Bronchial epithelial cell (primary cell): ENCODE results near the gene UVRAG. TPM values are rescaled to one million over a fixed set of nuclear protein-coding genes. Genes with fewer than 3 reads are reported as not detected.

Experiments
- DNase-seq: peaks from one replicate; pipeline ENCODE4 v3.0.0-alpha.2; 2010; ENCODE audit warnings: low read depth
- FAIRE-seq: peaks from 2 replicates; lab custom pipeline; 2011; peaks lifted over from hg19 to GRCh38; lab: Jason Lieb, UNC
- H3K27me3 ChIP-seq: 2 replicates; pipeline ENCODE4 v1.5.1; 2011; ENCODE audit warnings: low read length; ENCODE audit not compliant: control insufficient read depth, insufficient read depth
- H3K36me3 ChIP-seq: 2 replicates; pipeline ENCODE4 v1.5.1; 2011; ENCODE audit warnings: low read length; ENCODE audit not compliant: control insufficient read depth, insufficient read depth
- H3K4me3 ChIP-seq: 2 replicates; pipeline ENCODE4 v1.5.1; 2011; ENCODE audit warnings: mild to moderate bottlenecking, low read depth, low read length, control low read depth
- total RNA-seq: library from RNA; depleted of rRNA; stranded (reverse); fragments of >200 nt; gene quantifications from 2 replicates; pipeline ENCODE4 v1.2.1, GENCODE V29; 2014
- TF ChIP-seq, protein P1 (sequence below): IDR thresholded peaks from 2 replicates; pipeline ENCODE4 v1.5.1; 2011; ENCODE audit warnings: mild to moderate bottlenecking, moderate library complexity, low read length, control low read depth, inconsistent platforms; ENCODE audit not compliant: insufficient read depth, severe bottlenecking

Gene UVRAG
- total RNA-seq, 1 donor from 2014 or later = 11.1 TPM

DNA sequence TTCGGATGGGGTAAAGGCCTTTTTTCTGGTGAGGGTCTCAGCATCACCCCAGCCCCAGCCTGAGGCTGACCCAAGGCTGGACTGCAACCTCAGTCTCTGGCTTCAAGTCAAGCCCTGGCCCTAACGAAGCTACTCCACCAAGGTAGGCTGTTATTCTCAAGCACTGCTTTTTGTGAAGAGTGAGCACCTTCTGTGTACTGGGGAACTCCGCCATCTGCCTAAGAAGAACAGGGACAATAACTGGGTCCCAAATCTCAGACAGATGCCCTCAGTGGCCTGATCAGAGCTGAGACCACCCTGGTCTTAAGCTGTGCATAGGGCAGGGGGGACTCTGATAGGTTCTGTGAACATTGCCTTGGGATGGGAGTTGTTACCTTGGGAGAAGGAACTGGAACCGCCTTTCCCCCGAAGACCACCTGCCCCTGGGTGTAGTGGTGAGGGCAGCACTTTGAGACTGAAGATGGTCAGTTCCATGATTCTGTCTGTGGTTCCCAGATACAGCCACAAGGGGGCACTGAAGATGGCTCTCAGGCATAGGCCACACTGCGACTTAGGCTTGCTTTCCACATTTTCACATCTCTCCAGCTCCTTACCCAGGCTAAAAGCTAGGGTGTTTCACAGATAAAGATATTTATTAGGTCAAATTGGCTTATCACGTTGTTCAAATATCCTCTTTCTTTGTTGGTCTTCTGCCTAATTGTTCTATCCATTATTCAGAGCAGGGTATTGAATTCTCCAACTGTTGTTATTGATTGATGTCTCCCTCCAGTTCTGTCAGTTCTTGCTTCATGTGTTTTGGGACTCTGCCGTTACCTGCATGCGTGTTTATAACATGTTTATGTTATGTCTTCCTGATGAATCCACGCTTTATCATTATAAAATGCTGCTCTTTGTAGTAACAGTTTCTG lies 11.8 kb upstream of the UVRAG start:
- no peak overlapping the region for H3K4me3 ChIP-seq
- H3K36me3 ChIP-seq = peaks cover 1% of the 10 kb centered on the region
- DNase-seq (peak; percentile 55), FAIRE-seq (no peak)
- TF ChIP-seq, protein P1, sequence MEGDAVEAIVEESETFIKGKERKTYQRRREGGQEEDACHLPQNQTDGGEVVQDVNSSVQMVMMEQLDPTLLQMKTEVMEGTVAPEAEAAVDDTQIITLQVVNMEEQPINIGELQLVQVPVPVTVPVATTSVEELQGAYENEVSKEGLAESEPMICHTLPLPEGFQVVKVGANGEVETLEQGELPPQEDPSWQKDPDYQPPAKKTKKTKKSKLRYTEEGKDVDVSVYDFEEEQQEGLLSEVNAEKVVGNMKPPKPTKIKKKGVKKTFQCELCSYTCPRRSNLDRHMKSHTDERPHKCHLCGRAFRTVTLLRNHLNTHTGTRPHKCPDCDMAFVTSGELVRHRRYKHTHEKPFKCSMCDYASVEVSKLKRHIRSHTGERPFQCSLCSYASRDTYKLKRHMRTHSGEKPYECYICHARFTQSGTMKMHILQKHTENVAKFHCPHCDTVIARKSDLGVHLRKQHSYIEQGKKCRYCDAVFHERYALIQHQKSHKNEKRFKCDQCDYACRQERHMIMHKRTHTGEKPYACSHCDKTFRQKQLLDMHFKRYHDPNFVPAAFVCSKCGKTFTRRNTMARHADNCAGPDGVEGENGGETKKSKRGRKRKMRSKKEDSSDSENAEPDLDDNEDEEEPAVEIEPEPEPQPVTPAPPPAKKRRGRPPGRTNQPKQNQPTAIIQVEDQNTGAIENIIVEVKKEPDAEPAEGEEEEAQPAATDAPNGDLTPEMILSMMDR = peak; percentile 92
- H3K27me3 ChIP-seq = no peaks in the 10 kb centered on the region

DNA sequence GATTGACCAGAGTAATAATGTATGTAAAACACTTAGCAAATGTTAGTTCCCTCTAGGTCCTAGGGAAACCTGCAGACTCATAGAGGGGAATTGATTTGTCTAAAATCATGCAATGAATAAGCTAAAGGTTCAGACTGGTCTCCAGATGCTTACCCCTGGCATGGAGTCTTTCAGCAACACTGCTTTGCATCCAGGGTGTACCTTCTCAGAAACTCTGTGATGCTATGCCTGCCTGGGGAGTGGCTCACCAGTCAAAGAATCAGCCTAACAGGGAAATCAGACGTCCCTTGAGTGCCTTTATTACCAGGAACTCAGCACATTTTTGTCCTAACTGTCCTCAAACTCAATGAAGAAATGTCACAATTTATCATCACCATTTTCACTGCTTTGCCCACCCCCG lies 5.9 kb upstream of the UVRAG start:
- H3K4me3 ChIP-seq = no peak overlapping the region
- FAIRE-seq (no peak), DNase-seq (no peak)

DNA sequence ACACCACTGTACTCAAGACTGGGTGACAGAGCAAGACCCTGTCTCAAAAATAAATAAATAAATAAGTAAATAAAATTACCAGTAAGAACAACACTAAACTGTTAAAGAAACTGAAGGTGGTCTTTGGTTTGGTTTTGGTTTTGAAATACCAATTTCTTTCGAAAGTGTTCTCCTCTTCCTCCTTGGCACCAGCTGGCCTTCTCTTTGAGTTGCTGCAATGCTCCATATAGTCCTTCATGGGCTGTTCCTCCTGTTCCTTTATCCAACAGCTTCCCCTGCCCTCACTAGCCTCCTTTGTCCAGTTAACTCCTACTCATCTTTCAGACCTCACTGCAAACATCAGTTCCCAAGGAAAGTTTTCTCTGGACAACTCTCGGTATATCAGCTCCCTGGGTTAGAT lies 5.0 kb upstream of the UVRAG start:
- FAIRE-seq (no peak), DNase-seq (no peak)
- no peaks in the 10 kb centered on the region for H3K36me3 ChIP-seq
- no peak overlapping the region for H3K4me3 ChIP-seq
- H3K27me3 ChIP-seq = no peaks in the 10 kb centered on the region
- TF ChIP-seq, protein P1 = no peak

More for the DNA sequence above, 5.9 kb upstream of the UVRAG start:
- Histone ChIP-seq H3K36me3 (no peaks in the 10 kb centered on the region), H3K27me3 (no peaks in the 10 kb centered on the region)
- TF ChIP-seq, protein P1 = no peak

DNA sequence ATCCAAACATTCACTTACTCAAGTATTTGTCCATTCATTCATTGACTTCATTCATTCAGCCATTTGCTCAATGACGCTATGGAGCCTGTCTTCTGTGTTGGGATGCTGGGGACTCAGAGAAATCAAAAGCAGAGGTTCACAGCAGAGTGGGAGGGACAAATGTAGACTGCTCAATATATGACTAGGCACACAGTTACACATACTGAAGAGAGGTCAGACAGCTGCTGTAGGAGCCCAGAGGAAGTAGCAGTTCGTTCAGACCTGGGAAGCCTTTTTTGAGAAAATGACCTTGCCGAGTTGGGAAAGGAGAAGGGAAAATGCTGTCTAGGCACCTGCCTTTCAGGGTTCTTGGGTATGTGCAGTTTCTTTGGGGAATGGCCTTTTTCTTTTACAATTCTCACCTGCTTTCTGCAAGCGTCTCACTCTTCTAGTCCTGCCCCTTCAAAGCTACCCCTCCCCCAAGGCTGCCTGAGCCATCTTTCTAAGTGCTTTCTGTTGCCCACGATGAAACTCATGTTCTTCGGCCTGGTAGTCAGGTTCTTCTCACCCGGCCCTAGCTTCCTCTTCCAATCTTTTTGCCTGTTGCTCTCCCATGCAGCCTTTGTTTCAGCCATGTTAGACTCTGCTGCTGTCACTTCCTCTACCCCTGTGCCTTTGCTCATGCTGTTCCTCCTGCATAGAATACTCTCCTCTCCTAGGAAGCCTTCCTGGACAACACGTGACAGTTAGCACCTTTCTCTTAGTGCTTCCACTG lies 4.2 kb upstream of the UVRAG start:
- FAIRE-seq (no peak), DNase-seq (no peak)
- Histone ChIP-seq H3K36me3 (no peaks in the 10 kb centered on the region), H3K27me3 (no peaks in the 10 kb centered on the region), H3K4me3 (no peak overlapping the region)
- TF ChIP-seq, protein P1 = no peak

DNA sequence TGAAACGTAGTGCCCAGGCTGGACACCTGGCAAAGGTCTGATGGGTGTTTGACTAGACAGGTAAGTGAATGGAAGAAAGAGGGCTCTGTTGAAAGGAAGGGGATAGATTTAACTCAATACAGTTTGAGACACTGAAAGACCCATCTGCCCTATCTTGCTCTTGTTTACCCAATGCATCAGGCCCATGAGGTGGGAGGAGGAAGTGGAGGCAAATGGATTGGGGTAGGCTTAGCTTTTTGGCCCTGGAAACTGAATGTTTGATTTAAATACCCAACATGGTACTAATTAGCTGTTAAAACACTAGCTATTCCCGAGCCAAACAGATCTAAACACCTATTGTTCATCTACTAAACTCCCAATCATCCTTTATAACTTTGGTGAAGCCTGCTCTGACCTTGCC lies 3.5 kb upstream of the UVRAG start:
- Histone ChIP-seq H3K36me3 (no peaks in the 10 kb centered on the region), H3K4me3 (no peak overlapping the region), H3K27me3 (no peaks in the 10 kb centered on the region)
- TF ChIP-seq, protein P1 = no peak
- FAIRE-seq = no peak
- DNase-seq = no peak
